Activated CD8-positive, alpha-beta memory T cell treated with anti-CD3 and anti-CD28 coated beads for 4 hours (primary cell): ENCODE data around the gene GNG3.
A peak's percentile ranks its signal among the peaks of the same experiment; 100 is the strongest.
"Not testable (repeated sequence)": the region's sequence is repeated elsewhere in the genome, so short reads cannot be mapped to it uniquely, and the experiment has no call there.

Source experiments
- DNase-seq, 2 donors: peaks; one replicate each; pipeline ENCODE4 v3.0.0-alpha.2; 2020; ENCODE audit warnings: low read depth in 2 of 2

GNG3 gene

GRCh38 chr11:62707277-62707861, at the start of gene GNG3, which contains the start of gene BSCL2:
GNG3 (plus strand) TSS chr11:62707676; CDS start chr11:62708296, 620 bp downstream.
BSCL2 (minus strand) TSS chr11:62707424; CDS start chr11:62707195, 229 bp downstream.
- DNase-seq: no peak

GRCh38 chr11:62664405-62665074, 42.9 kb upstream of the GNG3 start:
- peak in 1 of 2 donors; percentile 14 for DNase-seq

- peak; percentile 92 to 94 for DNase-seq
These were observed 42.3 kb upstream of the GNG3 start, which contains the start of the genes C11orf98 and CSKMT for GRCh38 chr11:62665075-62665598. C11orf98 (minus strand) TSS chr11:62665210; CDS start chr11:62665169, 41 bp downstream. CSKMT (plus strand) TSS chr11:62665312; CDS start chr11:62665880, 568 bp downstream.

GRCh38 chr11:62665599-62666258, 41.7 kb upstream of the GNG3 start:
- DNase-seq: peak; percentile 56 to 68

GRCh38 chr11:62666259-62666926, 41.1 kb upstream of the GNG3 start:
- no peak for DNase-seq

GRCh38 chr11:62667460-62667859, 40.0 kb upstream of the GNG3 start:
- DNase-seq: no peak

- DNase-seq: no peak
These were observed 37.9 kb upstream of the GNG3 start for GRCh38 chr11:62669420-62670161.

- DNase-seq: no peak
These were observed 36.3 kb upstream of the GNG3 start for GRCh38 chr11:62671236-62671607.

- DNase-seq: peak; percentile 46 to 56
These were observed 35.7 kb upstream of the GNG3 start, which contains the start of the genes LBHD1 and UQCC3 for GRCh38 chr11:62671608-62672389. LBHD1 (minus strand) TSS chr11:62672267; CDS start chr11:62670031, 2,236 bp downstream. UQCC3 (plus strand) TSS chr11:62671673; CDS start chr11:62671746, 73 bp downstream.

GRCh38 chr11:62673196-62673525, 34.3 kb upstream of the GNG3 start:
- no peak for DNase-seq

- DNase-seq: not testable (repeated sequence)
These were observed 32.1 kb upstream of the GNG3 start for GRCh38 chr11:62675415-62675814.

- no peak for DNase-seq
These were observed 30.8 kb upstream of the GNG3 start for GRCh38 chr11:62676698-62677097.

GRCh38 chr11:62677156-62677555, 30.3 kb upstream of the GNG3 start:
- DNase-seq: no peak

- no peak for DNase-seq
These were observed 29.8 kb upstream of the GNG3 start for GRCh38 chr11:62677714-62678113.

- DNase-seq: no peak
These were observed 29.1 kb upstream of the GNG3 start for GRCh38 chr11:62678433-62678769.

GRCh38 chr11:62678770-62679696, 28.4 kb upstream of the GNG3 start, which contains the start of gene UBXN1:
UBXN1 (minus strand) TSS chr11:62679073; CDS start chr11:62678923, 150 bp downstream.
- DNase-seq: peak; percentile 77

- DNase-seq: no peak
These were observed 26.6 kb upstream of the GNG3 start for GRCh38 chr11:62680825-62681240.

- DNase-seq: no peak
These were observed 25.0 kb upstream of the GNG3 start for GRCh38 chr11:62682518-62682917.
